UCSD-AML1 (cell line): ENCODE data around the gene GPR150.

Experiments used
- DNase-seq: peaks from one replicate; lab custom pipeline; 2025; ENCODE audit not compliant: unreplicated experiment; lab: John Stamatoyannopoulos, UW

GPR150 gene

GRCh38 chr5:95647886-95648860, 28.3 kb downstream of the GPR150 start:
- no peak for DNase-seq

- no peak for DNase-seq
Measured at GRCh38 chr5:95649274-95649673, 29.4 kb downstream of the GPR150 start.

- no peak for DNase-seq
Measured at GRCh38 chr5:95649842-95650620, 30.1 kb downstream of the GPR150 start.

GRCh38 chr5:95652849-95653248, 33.0 kb downstream of the GPR150 start:
- DNase-seq, result no peak

GRCh38 chr5:95654196-95654595, 34.3 kb downstream of the GPR150 start:
- DNase-seq, result no peak

GRCh38 chr5:95655575-95655974, 35.7 kb downstream of the GPR150 start:
- DNase-seq, result no peak

- no peak for DNase-seq
Measured at GRCh38 chr5:95660060-95660459, 40.2 kb downstream of the GPR150 start.

GRCh38 chr5:95662946-95663345, 43.1 kb downstream of the GPR150 start:
- DNase-seq, result no peak

- no peak for DNase-seq
Measured at GRCh38 chr5:95664204-95664786, 44.4 kb downstream of the GPR150 start.

GRCh38 chr5:95667061-95667618, 47.3 kb downstream of the GPR150 start:
- peak; percentile 7 for DNase-seq

GRCh38 chr5:95667678-95668077, 47.8 kb downstream of the GPR150 start:
- no peak for DNase-seq

- DNase-seq, result no peak
Measured at GRCh38 chr5:95668216-95668615, 48.3 kb downstream of the GPR150 start.

GRCh38 chr5:95668728-95669127, 48.8 kb downstream of the GPR150 start:
- no peak for DNase-seq

GRCh38 chr5:95669540-95669939, 49.7 kb downstream of the GPR150 start:
- peak; percentile 9 for DNase-seq

- no peak for DNase-seq
Measured at GRCh38 chr5:95669985-95670384, 50.1 kb downstream of the GPR150 start.

- DNase-seq, result no peak
Measured at GRCh38 chr5:95670568-95670967, 50.7 kb downstream of the GPR150 start.
